SK-N-MC (cell line): ENCODE measurements around the gene NRTN.

Source experiments
- DNase-seq: peaks from one replicate; pipeline ENCODE4 v3.0.0-alpha.2; 2011; ENCODE audit warnings: low read depth, low spot score
- H3K27ac ChIP-seq: fragments of 200-600 bp; sonication (generic); 2 replicates; pipeline ENCODE4 v1.5.1; 2016; ENCODE audit warnings: mixed run types
- H3K36me3 ChIP-seq: fragments of 200-600 bp; sonication (generic); 2 replicates; pipeline ENCODE4 v1.6.1; 2017; ENCODE audit warnings: antibody characterized with exemption, low read length, mixed read lengths; ENCODE audit not compliant: insufficient read depth
- H3K4me3 ChIP-seq: fragments of 200-600 bp; sonication (generic); 2 replicates; pipeline ENCODE4 v1.5.1; 2016
- H3K9ac ChIP-seq: fragments of 200-600 bp; sonication (generic); 2 replicates; pipeline ENCODE4 v1.8.0; 2017; ENCODE audit warnings: mixed run types, mixed read lengths; ENCODE audit not compliant: insufficient read length
- H3K9me3 ChIP-seq: fragments of 200-600 bp; sonication (generic); 2 replicates; pipeline ENCODE4 v1.6.1; 2017; ENCODE audit warnings: low read depth, mild to moderate bottlenecking, antibody characterized with exemption, low read length, moderate library complexity, mixed read lengths
- EZH2 ChIP-seq: fragments of 200-600 bp; sonication (generic); IDR thresholded peaks from one replicate; pipeline ENCODE4 v1.6.1; 2017; ENCODE audit warnings: antibody characterized with exemption
- FOXP2 ChIP-seq: optimal IDR thresholded peaks from 2 replicates; pipeline ENCODE3; 2011; ENCODE audit warnings: mild to moderate bottlenecking, moderate library complexity; ENCODE audit not compliant: insufficient read depth; ENCODE audit errors: extremely low read length, control extremely low read depth
- POLR2AphosphoS5 ChIP-seq: IDR thresholded peaks from 2 replicates; pipeline ENCODE4 v1.6.1; 2012; ENCODE audit warnings: mild to moderate bottlenecking, low read depth, low read length, borderline replicate concordance

Gene NRTN

DNA sequence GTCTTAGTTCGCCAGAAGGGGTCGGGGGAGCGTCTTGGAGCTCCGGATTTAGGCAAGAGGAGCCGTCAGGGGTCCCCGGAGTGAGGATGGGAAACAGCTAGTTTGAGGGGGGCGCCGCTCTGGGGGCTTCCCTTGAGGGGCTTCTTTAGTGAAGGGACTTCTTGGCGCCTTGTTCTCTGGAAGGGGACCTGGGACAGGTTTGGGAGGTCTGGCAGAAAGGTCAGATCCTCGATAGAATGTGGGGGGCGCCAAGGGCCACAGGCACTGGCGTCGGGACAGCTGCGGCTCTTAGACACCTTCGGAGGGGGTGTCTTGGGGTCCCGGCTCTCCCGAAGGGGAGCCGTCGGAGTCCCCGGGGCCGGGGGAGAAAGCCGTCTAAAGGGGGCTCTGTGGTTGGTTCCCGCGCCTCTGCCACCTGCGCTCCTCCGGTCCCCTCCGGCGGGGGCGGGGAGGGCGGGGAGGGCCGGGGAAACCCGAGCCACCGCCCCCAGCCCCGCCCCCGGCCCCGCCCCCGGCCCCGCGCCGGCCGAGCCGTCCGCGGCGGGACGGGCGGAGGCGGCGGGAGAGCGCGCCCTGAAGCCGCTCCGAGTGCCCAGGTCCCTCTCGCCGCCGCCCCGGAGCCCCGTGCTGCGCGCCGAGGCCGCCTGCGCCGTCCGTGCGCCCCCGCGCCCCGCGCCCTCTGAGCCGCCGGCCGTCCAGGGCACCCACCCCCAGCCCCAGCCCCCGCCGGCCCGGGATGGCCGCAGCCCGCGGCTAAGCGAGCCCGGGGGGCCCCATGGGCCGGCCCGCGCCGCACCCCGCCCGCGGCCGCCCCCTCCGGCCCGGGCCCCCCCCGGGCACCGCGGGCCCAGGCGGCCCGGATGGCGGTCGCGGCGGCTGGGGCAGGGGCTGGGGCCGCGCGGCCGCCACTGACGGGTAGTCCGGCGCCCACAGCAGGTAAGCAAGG is at the start of gene NRTN:
TSS of gene NRTN (plus strand) at position 552 of the 946 bp plus-strand sequence. CDS start 19,099 bp downstream, outside the sequence.
- Histone ChIP-seq H3K27ac (no peak within 1 kb of the TSS; the same call in 1 of the 2 replicates), H3K4me3 (peak within 1 kb of the TSS; percentile 79), H3K36me3 (no peaks in the 10 kb centered on the region), H3K9ac (peak within 1 kb of the TSS; percentile 59), H3K9me3 (no peaks in the 10 kb centered on the region)
- DNase-seq: no peak
- TF ChIP-seq POLR2AphosphoS5 (no peak), FOXP2 (no peak), EZH2 (no peak)

DNA sequence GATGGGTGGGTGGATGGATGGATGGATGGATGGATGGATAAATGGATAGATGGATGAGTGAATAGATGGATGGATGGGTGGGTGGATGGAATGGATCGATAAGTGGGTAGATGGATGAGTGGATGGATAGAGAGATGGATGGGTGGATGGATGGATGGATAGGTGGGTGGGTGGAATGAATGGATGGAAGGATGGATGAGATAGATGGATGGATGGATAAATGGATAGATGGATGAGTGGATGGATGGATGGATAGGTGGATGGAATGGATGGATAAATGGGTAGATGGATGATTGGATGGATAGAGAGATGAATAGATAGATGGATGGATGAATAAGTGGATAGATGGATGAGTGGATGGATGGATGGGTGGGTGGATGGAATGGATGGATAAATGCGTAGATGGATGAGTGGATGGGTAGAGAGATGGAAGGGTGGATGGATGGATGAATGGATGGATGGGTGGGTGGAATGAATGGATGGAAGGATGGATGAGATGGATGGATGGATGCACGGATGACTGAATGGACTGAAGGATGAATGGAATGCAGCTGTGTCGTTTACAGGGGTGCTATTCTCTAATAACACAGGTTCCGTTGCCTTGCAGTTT is 42.2 kb upstream of the NRTN start:
- H3K27ac ChIP-seq: no peak overlapping the region
- no peaks in the 10 kb centered on the region for H3K36me3 ChIP-seq
- no peak overlapping the region for H3K4me3 ChIP-seq
- TF ChIP-seq EZH2: no peak
- TF ChIP-seq FOXP2: no peak
- no peak for TF ChIP-seq POLR2AphosphoS5
- H3K9me3 ChIP-seq: no peaks in the 10 kb centered on the region
- H3K9ac ChIP-seq: no peak overlapping the region
- DNase-seq: no peak

- no peaks in the 10 kb centered on the region for H3K9me3 ChIP-seq
- H3K36me3 ChIP-seq: no peaks in the 10 kb centered on the region
- TF ChIP-seq POLR2AphosphoS5 (no peak), EZH2 (no peak), FOXP2 (no peak)
- H3K4me3 ChIP-seq: no peak overlapping the region
- no peak overlapping the region for H3K9ac ChIP-seq
- DNase-seq: no peak
- no peak overlapping the region for H3K27ac ChIP-seq
Observed at GRCh38 chr19:5765220-5765619, 39.6 kb upstream of the NRTN start.

DNA sequence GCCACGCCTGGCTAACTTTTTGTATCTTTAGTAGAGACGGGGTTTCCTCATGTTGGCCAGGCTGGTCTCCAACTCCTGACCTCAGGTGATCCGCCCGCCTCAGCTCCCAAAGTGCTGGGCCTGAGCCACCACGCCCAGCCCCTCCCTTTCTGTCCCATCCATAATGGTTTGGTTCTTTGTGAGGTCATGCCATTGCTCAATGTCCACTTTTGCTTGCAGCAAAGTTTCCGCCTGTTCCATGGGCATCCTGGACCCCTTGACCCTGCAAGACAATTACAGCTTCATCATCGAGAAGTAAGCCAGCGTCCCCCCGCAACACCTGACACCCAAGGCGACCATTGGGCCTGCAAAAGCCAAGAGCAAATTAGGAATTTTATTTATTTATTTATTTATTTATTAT is 36.9 kb upstream of the NRTN start:
- no peak overlapping the region for H3K9ac ChIP-seq
- H3K4me3 ChIP-seq: no peak overlapping the region
- H3K9me3 ChIP-seq: no peaks in the 10 kb centered on the region
- H3K27ac ChIP-seq: no peak overlapping the region
- no peak for DNase-seq
- no peaks in the 10 kb centered on the region for H3K36me3 ChIP-seq
- TF ChIP-seq FOXP2: no peak
- no peak for TF ChIP-seq EZH2
- TF ChIP-seq POLR2AphosphoS5: no peak

DNA sequence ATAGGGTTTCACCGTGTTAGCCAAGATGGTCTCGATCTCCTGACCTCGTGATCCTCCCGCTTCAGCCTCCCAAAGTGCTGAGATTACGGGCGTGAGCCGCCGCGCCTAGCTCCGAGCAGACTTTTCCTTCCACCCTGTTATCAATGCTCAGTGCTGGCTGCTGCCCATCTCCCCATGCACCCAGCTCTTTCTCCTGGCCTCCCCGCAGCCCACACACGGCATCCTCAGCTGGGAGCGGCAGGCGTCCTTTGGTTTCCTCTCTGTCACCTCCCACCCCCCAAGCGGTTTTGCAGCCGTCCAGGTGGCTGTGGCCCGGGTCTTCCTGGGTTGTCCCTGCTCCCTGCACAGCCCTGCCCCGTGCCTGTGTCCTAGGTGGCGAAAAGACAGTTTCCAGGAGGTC is 32.5 kb upstream of the NRTN start:
- no peaks in the 10 kb centered on the region for H3K36me3 ChIP-seq
- TF ChIP-seq FOXP2 (no peak), POLR2AphosphoS5 (no peak), EZH2 (no peak)
- H3K9me3 ChIP-seq: no peaks in the 10 kb centered on the region
- no peak for DNase-seq
- H3K4me3 ChIP-seq: no peak overlapping the region
- H3K9ac ChIP-seq: no peak overlapping the region
- no peak overlapping the region for H3K27ac ChIP-seq

- peak overlapping the region; percentile 38 for H3K9ac ChIP-seq
- no peak overlapping the region for H3K4me3 ChIP-seq
- H3K27ac ChIP-seq: peak overlapping the region; percentile 60; the same call in 1 of the 2 replicates
- no peak for TF ChIP-seq POLR2AphosphoS5
- TF ChIP-seq FOXP2: no peak
- no peak for TF ChIP-seq EZH2
- no peak for DNase-seq
- no peaks in the 10 kb centered on the region for H3K36me3 ChIP-seq
- H3K9me3 ChIP-seq: no peaks in the 10 kb centered on the region
Observed at GRCh38 chr19:5773276-5773675, 31.6 kb upstream of the NRTN start.

DNA sequence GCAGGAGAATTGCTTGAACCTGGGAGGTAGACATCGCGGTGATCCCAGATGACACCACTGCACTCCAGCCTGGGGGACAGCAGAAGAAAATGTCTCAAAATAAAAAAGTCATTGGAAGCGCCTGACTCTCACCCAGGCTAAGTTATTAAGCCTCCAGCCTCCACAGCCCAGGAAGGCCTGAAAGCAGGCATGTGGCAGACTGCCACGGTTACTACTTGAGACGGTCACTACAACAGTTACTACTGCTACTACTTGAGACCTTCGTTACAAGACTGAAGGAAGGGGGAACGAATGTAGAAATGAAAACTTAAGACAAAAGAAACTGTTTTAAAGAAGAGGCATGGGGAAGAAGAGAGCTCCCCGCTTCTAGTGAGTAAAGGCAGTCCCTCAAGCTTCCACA is 29.9 kb upstream of the NRTN start:
- Histone ChIP-seq H3K4me3 (no peak overlapping the region), H3K36me3 (no peaks in the 10 kb centered on the region), H3K9me3 (no peaks in the 10 kb centered on the region), H3K27ac (no peak overlapping the region), H3K9ac (no peak overlapping the region)
- no peak for TF ChIP-seq POLR2AphosphoS5
- TF ChIP-seq EZH2: no peak
- DNase-seq: no peak

DNA sequence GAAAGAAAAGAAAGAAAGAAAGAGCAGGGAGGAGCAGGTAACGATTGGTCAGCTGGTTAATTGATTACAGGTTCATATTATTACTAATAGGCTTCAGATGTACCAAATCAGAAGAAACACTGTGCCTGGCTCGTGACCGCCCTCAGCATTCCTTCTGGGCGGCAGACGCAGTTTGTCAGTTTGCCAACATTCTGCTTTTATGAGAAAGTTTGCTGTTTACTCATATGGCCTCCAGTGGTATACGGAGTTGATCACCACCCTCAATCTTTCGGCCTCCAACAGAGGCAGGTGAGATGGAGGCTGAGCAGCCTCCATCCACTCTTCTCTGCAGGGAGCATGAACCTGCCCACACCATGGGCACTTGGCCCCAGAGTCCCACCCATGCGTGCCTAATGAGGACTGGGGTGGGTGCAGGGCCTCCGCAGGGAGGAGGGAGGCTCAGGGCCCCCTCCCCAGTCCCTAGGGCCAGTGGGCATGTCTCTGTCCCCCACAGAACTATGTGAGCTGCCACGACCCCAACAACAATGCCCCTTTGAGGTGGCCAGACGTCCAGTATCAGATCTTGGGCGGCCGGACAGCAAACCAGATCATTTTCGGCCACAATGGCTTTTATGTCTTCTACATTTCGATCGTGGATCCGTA is 29.1 kb upstream of the NRTN start:
- TF ChIP-seq FOXP2 (no peak), POLR2AphosphoS5 (no peak), EZH2 (no peak)
- DNase-seq: no peak
- Histone ChIP-seq H3K27ac (no peak overlapping the region), H3K36me3 (no peaks in the 10 kb centered on the region), H3K9me3 (no peaks in the 10 kb centered on the region), H3K4me3 (no peak overlapping the region), H3K9ac (no peak overlapping the region)
